SK-N-MC (cell line): Measurements from ENCODE around the gene ALPL.

Experiments used
- EZH2 ChIP-seq: fragments of 200-600 bp; sonication (generic); IDR thresholded peaks from one replicate; pipeline ENCODE4 v1.6.1; 2017; ENCODE audit warnings: antibody characterized with exemption
- FOXP2 ChIP-seq: optimal IDR thresholded peaks from 2 replicates; pipeline ENCODE3; 2011; ENCODE audit warnings: mild to moderate bottlenecking, moderate library complexity; ENCODE audit not compliant: insufficient read depth; ENCODE audit errors: extremely low read length, control extremely low read depth
- POLR2AphosphoS5 ChIP-seq: IDR thresholded peaks from 2 replicates; pipeline ENCODE4 v1.6.1; 2012; ENCODE audit warnings: mild to moderate bottlenecking, low read depth, low read length, borderline replicate concordance

DNA sequence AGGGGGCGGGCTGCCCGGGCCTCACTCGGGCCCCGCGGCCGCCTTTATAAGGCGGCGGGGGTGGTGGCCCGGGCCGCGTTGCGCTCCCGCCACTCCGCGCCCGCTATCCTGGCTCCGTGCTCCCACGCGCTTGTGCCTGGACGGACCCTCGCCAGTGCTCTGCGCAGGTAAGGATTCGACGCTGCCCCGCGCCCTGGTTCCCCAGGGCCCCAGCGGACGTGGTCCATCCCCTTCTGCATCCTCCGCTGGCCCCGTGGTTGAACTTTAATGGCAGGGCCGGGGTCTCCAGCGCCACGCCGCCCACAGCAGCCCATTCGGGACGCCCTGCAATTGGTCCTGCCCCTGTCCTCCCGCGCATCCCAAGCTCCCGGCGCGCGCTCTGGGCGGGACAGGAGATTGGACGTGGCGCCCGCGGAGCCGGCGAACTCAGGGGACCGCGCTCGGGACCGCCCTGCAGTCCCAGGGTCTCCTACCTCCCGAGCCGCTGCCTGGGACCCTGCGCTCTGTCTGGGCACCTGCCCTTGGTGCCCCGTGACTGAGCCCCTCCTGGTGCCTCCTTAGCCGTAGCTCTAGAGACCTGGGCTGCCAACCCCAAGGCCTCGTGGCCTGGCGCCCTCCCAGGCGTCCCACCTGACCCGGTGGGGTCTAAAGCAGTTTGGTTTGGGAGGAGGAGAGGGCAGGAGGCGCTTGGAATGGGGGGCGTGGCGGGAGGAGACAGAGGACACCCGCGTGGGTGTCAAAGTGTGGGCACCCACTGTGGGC lies at the start of gene ALPL:
- TF ChIP-seq EZH2: no peak
- TF ChIP-seq POLR2AphosphoS5: peak; percentile 57; the same call in 1 of the 2 replicates
- no peak for TF ChIP-seq FOXP2
